Measurements from ENCODE around the gene RPL13A.

The RPL13A gene

GRCh38 chr19:49486710-49487276, 615 bp upstream of the RPL13A start:
- ChIA-PET CTCF (interaction anchor here (1.0 to 1.2 kb wide), 3 partner anchors 10 to 13 kb away, joined by 3 to 7 read pairs (median 5); partner anchors contain the start of gene FLT3LG), POLR2A (interaction anchor here (1.2 to 1.5 kb wide), 2 partner anchors 9 to 35 kb away, joined by 3 to 16 read pairs; partner anchors contain the start of genes PIH1D1 and RPS11)
- no peak for TF ChIP-seq CTCF (IDR thresholded peaks at IDR 0.05; ENCODE audit: insufficient read depth, low read length, missing control alignments)
- peak overlapping the region; percentile 6; the same call in 1 of the 2 replicates for H3K4me3 ChIP-seq (ENCODE audit: low read depth, low read length)
- no peak for DNase-seq (ENCODE audit: low read depth, low spot score)

- DNase-seq (ENCODE audit: low read depth, low spot score), result no peak
- peak overlapping the region; percentile 90 for H3K4me3 ChIP-seq (ENCODE audit: low read depth, low read length)
- ChIA-PET POLR2A (interaction anchor here (0.6 to 2.5 kb wide), 7 partner anchors 8 to 152 kb away, joined by 3 to 16 read pairs (median 3); partner anchors contain the start of genes NOSIP, PIH1D1 and RPS11), CTCF (interaction anchor here (1.2 to 2.0 kb wide), 5 partner anchors 10 to 81 kb away, joined by 3 to 11 read pairs (median 6); no protein-coding TSS in a partner anchor)
- no peak for TF ChIP-seq CTCF (IDR thresholded peaks at IDR 0.05; ENCODE audit: insufficient read depth, low read length, missing control alignments)
These were observed 846 bp downstream of the RPL13A start for GRCh38 chr19:49488046-49488862.

- TF ChIP-seq CTCF (IDR thresholded peaks at IDR 0.05; ENCODE audit: insufficient read depth, low read length, missing control alignments), result no peak
- POLR2A ChIA-PET, result interaction anchor here (0.6 to 2.5 kb wide), 4 partner anchors 10 to 104 kb away, joined by 3 to 11 read pairs (median 4); partner anchors contain the start of gene RCN3
- CTCF ChIA-PET, result interaction anchor here (1.2 to 2.0 kb wide), 3 partner anchors 10 to 81 kb away, joined by 3 to 11 read pairs (median 8); no protein-coding TSS in a partner anchor
- H3K4me3 ChIP-seq (ENCODE audit: low read depth, low read length), result peak overlapping the region; percentile 90
- DNase-seq (ENCODE audit: low read depth, low spot score), result no peak
These were observed 1.6 kb downstream of the RPL13A start for GRCh38 chr19:49488863-49489537.

- peak overlapping the region; percentile 90 for H3K4me3 ChIP-seq (ENCODE audit: low read depth, low read length)
- DNase-seq (ENCODE audit: low read depth, low spot score), result no peak
- CTCF ChIA-PET, result interaction anchor here (2.0 kb wide), 1 partner anchor 80 kb away, joined by 11 read pairs; no protein-coding TSS in a partner anchor
- POLR2A ChIA-PET, result interaction anchor here (2.5 kb wide), 1 partner anchor 11 kb away, joined by 11 read pairs; no protein-coding TSS in a partner anchor
- TF ChIP-seq CTCF (IDR thresholded peaks at IDR 0.05; ENCODE audit: insufficient read depth, low read length, missing control alignments), result no peak
These were observed 2.3 kb downstream of the RPL13A start for GRCh38 chr19:49489601-49490167.

GRCh38 chr19:49490287-49491029, 3.0 kb downstream of the RPL13A start:
- POLR2A ChIA-PET, result no interaction called here
- H3K4me3 ChIP-seq (ENCODE audit: low read depth, low read length), result peak overlapping the region; percentile 90

More at GRCh38 chr19:49490287-49491029, 3.0 kb downstream of the RPL13A start:
- CTCF ChIA-PET, result no interaction called here
- TF ChIP-seq CTCF (IDR thresholded peaks at IDR 0.05; ENCODE audit: insufficient read depth, low read length, missing control alignments), result no peak
- no peak for DNase-seq (ENCODE audit: low read depth, low spot score)
